ENCODE measurements around the gene DBP.

The DBP gene

GRCh38 chr19:48678201-48678600 lies 41.0 kb upstream of the DBP start:
- ChIA-PET CTCF (interaction anchor here (1.2 to 3.9 kb wide), 2 partner anchors 10 to 164 kb away, joined by 4 to 20 read pairs; no protein-coding TSS in a partner anchor), POLR2A (interaction anchor here (0.9 kb wide), 1 partner anchor 36 kb away, joined by 3 read pairs; no protein-coding TSS in a partner anchor)
- H3K27ac ChIP-seq (ENCODE audit: extremely low read depth, low read depth, low read length): no peak overlapping the region
- no peaks in the 10 kb centered on the region for H3K9me3 ChIP-seq (ENCODE audit: control insufficient read depth, insufficient read depth, low read depth, low read length)
- H3K36me3 ChIP-seq (ENCODE audit: control insufficient read depth in 2 of 2, insufficient read depth in 1 of 2, low read length in 2 of 2): no peaks in the 10 kb centered on the region
- H3K4me3 ChIP-seq (ENCODE audit: low read depth, low read length): no peak overlapping the region
- TF ChIP-seq ZNF449 (tag by site-specific recombination; IDR thresholded peaks at IDR 0.05): no peak
- TF ChIP-seq GFI1B (tag by site-specific recombination; IDR thresholded peaks at IDR 0.05): no peak
- peak; percentile 85 for TF ChIP-seq ZNF692 (tag by site-specific recombination; IDR thresholded peaks at IDR 0.05)
- TF ChIP-seq ZFHX2 (tag by site-specific recombination; conservative IDR thresholded peaks at IDR 0.05): 0 out of 2 replicates have a peak, but pooled peaks have one; percentile 25
- peak; percentile 89 for TF ChIP-seq KLF1 (tag by site-specific recombination; IDR thresholded peaks at IDR 0.05)
- TF ChIP-seq EGR2 (tag by site-specific recombination; IDR thresholded peaks at IDR 0.05; ENCODE audit: low read depth): peak; percentile 34; the same call in 1 of the 2 replicates
- TF ChIP-seq ZBTB21 (tag by site-specific recombination; IDR thresholded peaks at IDR 0.05): no peak
- no peaks in the 10 kb centered on the region; the same call in 1 of the 2 replicates for H3K4me1 ChIP-seq (ENCODE audit: control insufficient read depth, insufficient read depth, low read length)

- Histone ChIP-seq H3K4me3 (ENCODE audit: low read depth, low read length) (no peak overlapping the region), H3K4me1 (ENCODE audit: control insufficient read depth, insufficient read depth, low read length) (no peaks in the 10 kb centered on the region; the same call in 1 of the 2 replicates), H3K9me3 (ENCODE audit: control insufficient read depth, insufficient read depth, low read depth, low read length) (no peaks in the 10 kb centered on the region), H3K36me3 (ENCODE audit: control insufficient read depth in 2 of 2, insufficient read depth in 1 of 2, low read length in 2 of 2) (no peaks in the 10 kb centered on the region), H3K27ac (ENCODE audit: extremely low read depth, low read depth, low read length) (no peak overlapping the region)
- TF ChIP-seq ZNF514 (tag by site-specific recombination; IDR thresholded peaks at IDR 0.05): no peak
- POLR2A ChIA-PET: no interaction called here
- CTCF ChIA-PET: interaction anchor here (0.6 to 3.9 kb wide), 9 partner anchors 12 to 165 kb away, joined by 3 to 31 read pairs (median 6); no protein-coding TSS in a partner anchor
These were observed 39.7 kb upstream of the DBP start for GRCh38 chr19:48676887-48677286.

- Histone ChIP-seq H3K4me1 (ENCODE audit: control insufficient read depth, insufficient read depth, low read length) (no peaks in the 10 kb centered on the region; the same call in 1 of the 2 replicates), H3K4me3 (ENCODE audit: low read depth, low read length) (no peak overlapping the region), H3K27ac (ENCODE audit: extremely low read depth, low read depth, low read length) (no peak overlapping the region), H3K36me3 (ENCODE audit: control insufficient read depth in 2 of 2, insufficient read depth in 1 of 2, low read length in 2 of 2) (no peaks in the 10 kb centered on the region), H3K9me3 (ENCODE audit: control insufficient read depth, insufficient read depth, low read depth, low read length) (no peaks in the 10 kb centered on the region)
- POLR2A ChIA-PET: interaction anchor here (0.9 kb wide), 1 partner anchor 7 kb away, joined by 4 read pairs; no protein-coding TSS in a partner anchor
- CTCF ChIA-PET: interaction anchor here (0.6 to 3.9 kb wide), 11 partner anchors 12 to 166 kb away, joined by 3 to 35 read pairs (median 6); no protein-coding TSS in a partner anchor
- no peak for TF ChIP-seq ZNF239 (tag by site-specific recombination; IDR thresholded peaks at IDR 0.05)
- no peak for TF ChIP-seq RBAK (tag by site-specific recombination; IDR thresholded peaks at IDR 0.05)
- TF ChIP-seq ZSCAN18 (tag by site-specific recombination; IDR thresholded peaks at IDR 0.05): no peak
- no peak for TF ChIP-seq ZBTB7A (tag by site-specific recombination; IDR thresholded peaks at IDR 0.05; ENCODE audit: low read depth)
- no peak for TF ChIP-seq PRDM10 (tag by site-specific recombination; IDR thresholded peaks at IDR 0.05)
- no peak for TF ChIP-seq ZNF26 (tag by site-specific recombination; IDR thresholded peaks at IDR 0.05)
- TF ChIP-seq ZFP41 (tag by site-specific recombination; IDR thresholded peaks at IDR 0.05; ENCODE audit: borderline replicate concordance): no peak
- no peak for TF ChIP-seq ZBTB10 (tag by site-specific recombination; IDR thresholded peaks at IDR 0.05)
- TF ChIP-seq ZNF664 (tag by site-specific recombination; IDR thresholded peaks at IDR 0.05): no peak
- no peak for TF ChIP-seq GLIS1 (tag by site-specific recombination; IDR thresholded peaks at IDR 0.05)
These were observed 39.3 kb upstream of the DBP start for GRCh38 chr19:48676487-48676886.
